ENCODE results near the gene CATSPERE.
"Not testable (repeated sequence)": the region's sequence is repeated elsewhere in the genome, so short reads cannot be mapped to it uniquely, and the experiment has no call there.

Gene CATSPERE

DNA sequence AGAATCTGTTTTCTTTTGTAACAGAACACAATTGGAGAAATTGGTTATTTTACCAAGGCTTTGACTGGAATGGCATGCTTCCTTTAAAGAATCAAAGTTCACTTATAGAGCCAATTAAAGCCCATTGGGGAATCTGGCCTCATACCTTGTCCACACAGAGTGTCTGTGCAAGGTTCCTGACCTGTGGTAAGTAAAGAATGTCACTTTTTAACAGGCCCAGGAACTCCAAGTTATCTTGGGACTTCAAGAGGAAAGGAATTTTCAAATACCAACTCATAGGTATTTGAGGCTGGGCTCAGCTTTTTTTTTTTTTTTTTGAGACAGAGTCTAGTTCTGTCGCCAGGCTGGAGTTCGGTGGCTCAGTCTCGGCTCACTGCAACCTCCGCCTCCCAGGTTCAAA, 2.3 kb upstream of the CATSPERE start:
- TF ChIP-seq, protein P1, sequence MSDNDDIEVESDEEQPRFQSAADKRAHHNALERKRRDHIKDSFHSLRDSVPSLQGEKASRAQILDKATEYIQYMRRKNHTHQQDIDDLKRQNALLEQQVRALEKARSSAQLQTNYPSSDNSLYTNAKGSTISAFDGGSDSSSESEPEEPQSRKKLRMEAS (IDR thresholded peaks at IDR 0.05; ENCODE audit: low read depth, low read length), result no peak
- TF ChIP-seq MYC (IDR thresholded peaks at IDR 0.05; ENCODE audit: low read depth, low read length) (no peak), POLR2A (IDR thresholded peaks at IDR 0.05; ENCODE audit: extremely low read depth, insufficient read length) (no peak)
- TF ChIP-seq, protein P2, sequence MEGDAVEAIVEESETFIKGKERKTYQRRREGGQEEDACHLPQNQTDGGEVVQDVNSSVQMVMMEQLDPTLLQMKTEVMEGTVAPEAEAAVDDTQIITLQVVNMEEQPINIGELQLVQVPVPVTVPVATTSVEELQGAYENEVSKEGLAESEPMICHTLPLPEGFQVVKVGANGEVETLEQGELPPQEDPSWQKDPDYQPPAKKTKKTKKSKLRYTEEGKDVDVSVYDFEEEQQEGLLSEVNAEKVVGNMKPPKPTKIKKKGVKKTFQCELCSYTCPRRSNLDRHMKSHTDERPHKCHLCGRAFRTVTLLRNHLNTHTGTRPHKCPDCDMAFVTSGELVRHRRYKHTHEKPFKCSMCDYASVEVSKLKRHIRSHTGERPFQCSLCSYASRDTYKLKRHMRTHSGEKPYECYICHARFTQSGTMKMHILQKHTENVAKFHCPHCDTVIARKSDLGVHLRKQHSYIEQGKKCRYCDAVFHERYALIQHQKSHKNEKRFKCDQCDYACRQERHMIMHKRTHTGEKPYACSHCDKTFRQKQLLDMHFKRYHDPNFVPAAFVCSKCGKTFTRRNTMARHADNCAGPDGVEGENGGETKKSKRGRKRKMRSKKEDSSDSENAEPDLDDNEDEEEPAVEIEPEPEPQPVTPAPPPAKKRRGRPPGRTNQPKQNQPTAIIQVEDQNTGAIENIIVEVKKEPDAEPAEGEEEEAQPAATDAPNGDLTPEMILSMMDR (IDR thresholded peaks at IDR 0.05; ENCODE audit: low read depth, low read length), result no peak
- DNase-seq (ENCODE audit: low read depth), result no peak
- no peak overlapping the region for H3K4me3 ChIP-seq (ENCODE audit: low read depth, low read length)

DNA sequence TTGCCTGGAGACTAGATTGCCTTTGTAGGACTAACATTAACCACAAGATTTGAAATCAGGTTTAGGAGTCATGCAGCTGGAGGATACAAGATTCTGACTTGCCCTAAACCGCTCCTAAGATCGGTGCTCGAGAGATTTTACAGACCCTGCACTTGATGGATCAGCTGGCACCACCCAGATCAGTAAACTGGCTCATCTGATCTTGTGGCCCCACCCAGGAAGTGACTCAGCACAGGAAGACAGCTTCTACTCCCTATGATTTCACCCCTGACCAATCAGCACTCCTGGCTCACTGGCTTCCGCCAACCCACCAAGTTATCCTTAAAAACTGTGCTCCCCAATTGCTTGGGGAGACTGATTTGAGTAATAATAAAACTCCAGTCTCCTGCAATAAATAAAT, 876 bp upstream of the CATSPERE start:
- peak; percentile 70 for DNase-seq (ENCODE audit: low read depth)
- TF ChIP-seq MYC (IDR thresholded peaks at IDR 0.05; ENCODE audit: low read depth, low read length) (no peak), POLR2A (IDR thresholded peaks at IDR 0.05; ENCODE audit: extremely low read depth, insufficient read length) (no peak)
- TF ChIP-seq, protein P1 (IDR thresholded peaks at IDR 0.05; ENCODE audit: low read depth, low read length), result no peak
- TF ChIP-seq, protein P2 (IDR thresholded peaks at IDR 0.05; ENCODE audit: low read depth, low read length), result no peak
- no peak overlapping the region for H3K4me3 ChIP-seq (ENCODE audit: low read depth, low read length)

DNA sequence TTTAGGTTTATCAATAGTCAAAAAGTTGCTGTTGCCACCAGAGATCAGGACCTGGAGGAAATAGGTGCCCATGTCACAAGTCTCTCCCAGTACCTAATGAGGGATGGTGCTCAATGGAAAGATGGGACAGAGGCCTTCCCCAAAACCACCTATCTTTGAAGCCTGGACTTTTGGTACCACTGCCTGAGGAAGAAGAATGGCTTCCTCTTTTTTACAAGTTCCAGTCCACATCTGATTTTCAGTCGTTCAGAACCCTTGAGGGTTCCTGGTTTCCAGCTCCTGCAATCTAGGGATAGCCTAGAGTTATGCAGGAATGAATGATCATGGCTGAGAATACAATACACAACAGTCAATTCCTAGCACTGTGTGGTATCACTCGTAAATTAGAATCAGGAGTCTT, 5.7 kb downstream of the CATSPERE start:
- TF ChIP-seq POLR2A (IDR thresholded peaks at IDR 0.05; ENCODE audit: extremely low read depth, insufficient read length) (no peak), MYC (IDR thresholded peaks at IDR 0.05; ENCODE audit: low read depth, low read length) (no peak)
- TF ChIP-seq, protein P1 (IDR thresholded peaks at IDR 0.05; ENCODE audit: low read depth, low read length), result no peak
- TF ChIP-seq, protein P2 (IDR thresholded peaks at IDR 0.05; ENCODE audit: low read depth, low read length), result no peak
- DNase-seq (ENCODE audit: low read depth), result no peak
- no peak overlapping the region for H3K4me3 ChIP-seq (ENCODE audit: low read depth, low read length)

DNA sequence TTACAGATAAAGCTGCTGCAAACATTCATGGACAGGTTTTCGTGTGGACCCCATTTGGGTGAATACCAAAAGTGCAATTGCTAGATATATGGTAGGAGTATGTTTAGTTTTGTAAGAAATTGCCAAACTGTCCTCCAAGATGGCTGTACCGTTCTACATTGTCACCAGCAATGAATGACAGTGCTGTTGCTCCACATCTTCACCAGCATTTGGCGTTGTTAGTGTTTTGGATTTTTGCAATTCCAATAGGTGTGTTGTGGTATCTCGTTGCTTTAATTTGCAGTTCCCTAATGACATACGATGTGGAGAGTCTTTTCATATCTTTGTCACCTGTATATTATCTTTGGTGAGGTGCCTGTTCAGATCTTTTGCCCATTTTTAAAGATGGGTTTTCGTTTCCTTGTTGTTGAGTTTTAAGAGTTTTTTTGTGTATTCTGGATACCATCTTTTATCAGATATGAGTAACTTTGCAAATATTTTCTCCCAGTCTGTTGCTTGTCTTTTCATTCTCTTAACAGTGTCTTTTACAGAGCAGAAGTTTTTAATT, 12.1 kb downstream of the CATSPERE start:
- TF ChIP-seq POLR2A (IDR thresholded peaks at IDR 0.05; ENCODE audit: extremely low read depth, insufficient read length) (no peak), MYC (IDR thresholded peaks at IDR 0.05; ENCODE audit: low read depth, low read length) (no peak)
- TF ChIP-seq, protein P1 (IDR thresholded peaks at IDR 0.05; ENCODE audit: low read depth, low read length), result no peak
- TF ChIP-seq, protein P2 (IDR thresholded peaks at IDR 0.05; ENCODE audit: low read depth, low read length), result no peak
- DNase-seq (ENCODE audit: low read depth), result no peak
- no peak overlapping the region for H3K4me3 ChIP-seq (ENCODE audit: low read depth, low read length)

DNA sequence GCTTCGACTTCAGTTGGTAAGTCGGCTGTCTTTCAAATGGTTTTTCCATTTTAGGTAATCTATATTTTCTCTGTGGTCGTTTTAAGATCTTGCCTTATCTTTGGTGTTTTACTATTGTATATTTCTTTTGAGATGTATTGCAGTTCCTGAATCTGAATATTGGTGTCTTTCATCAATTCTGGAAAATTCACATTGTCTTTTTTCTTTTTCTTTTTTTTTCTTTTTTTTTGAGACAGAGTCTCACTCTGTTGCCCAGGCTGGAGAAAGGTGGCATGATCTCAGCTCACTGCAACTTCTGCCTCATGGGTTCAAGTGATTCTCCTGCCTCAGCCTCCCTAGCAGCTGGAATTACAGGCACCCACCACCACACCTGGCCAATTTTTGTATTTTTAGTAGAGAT, 23.9 kb downstream of the CATSPERE start:
- DNase-seq (ENCODE audit: low read depth); H3K4me3 ChIP-seq (ENCODE audit: low read depth, low read length): not testable (repeated sequence)

DNA sequence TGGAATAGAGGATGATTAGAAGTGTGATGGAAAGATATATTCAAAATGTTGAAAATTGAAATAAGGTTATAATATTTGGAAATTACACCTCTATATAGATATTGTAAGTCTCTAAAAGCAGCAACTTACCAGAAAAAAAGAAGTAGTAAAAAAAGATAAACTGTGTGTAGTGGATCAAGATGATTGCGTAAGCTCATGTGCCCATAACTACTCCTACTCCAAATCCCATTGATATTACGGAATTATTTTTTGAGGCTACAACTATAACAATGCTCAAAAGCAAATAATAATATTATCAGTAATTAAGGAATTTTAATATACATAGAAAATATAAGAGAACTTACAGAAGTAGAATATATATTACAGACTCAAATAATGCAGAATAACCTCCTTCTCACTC, 33.6 kb downstream of the CATSPERE start:
- no peak overlapping the region for H3K4me3 ChIP-seq (ENCODE audit: low read depth, low read length)
- DNase-seq (ENCODE audit: low read depth), result no peak
- TF ChIP-seq, protein P1 (IDR thresholded peaks at IDR 0.05; ENCODE audit: low read depth, low read length), result no peak
- TF ChIP-seq MYC (IDR thresholded peaks at IDR 0.05; ENCODE audit: low read depth, low read length), result no peak
- TF ChIP-seq, protein P2 (IDR thresholded peaks at IDR 0.05; ENCODE audit: low read depth, low read length), result no peak
- no peak for TF ChIP-seq POLR2A (IDR thresholded peaks at IDR 0.05; ENCODE audit: extremely low read depth, insufficient read length)
